GM12878 (cell line): Measurements from ENCODE around the gene UNC13B. TPM values are rescaled to one million over a fixed set of nuclear protein-coding genes. Genes with fewer than 3 reads are reported as not detected.

Experiments
- ATAC-seq: fragments of 200-7000 bp; cut with Tn5 transposase; 3 replicates; pipeline ENCODE4 v1.9.1; 2020; ENCODE audit warnings: mild to moderate bottlenecking, moderate library complexity
- BruUV-seq: library from RNA; stranded (reverse); fragments of 400-500 nt; replicated peaks from 2 replicates; lab custom pipeline; 2021; lab: Mats Ljungman, UMichigan
- CTCF ChIA-PET: fragments of 300-600 bp; sonication (Branson Sonifier 250); formaldehyde crosslinking; extraction: SDS; loops from one replicate; lab custom pipeline; 2021; ENCODE audit warnings: inconsistent platforms; lab: Yijun Ruan, JAX
- POLR2A ChIA-PET: fragments of 350-600 bp; formaldehyde crosslinking; extraction: SDS; loops from one replicate; lab custom pipeline; 2021; ENCODE audit warnings: inconsistent platforms; lab: Charles Lee
- RAD21 ChIA-PET: fragments of 300-600 bp; sonication (Branson Sonifier 250); formaldehyde crosslinking; loops from one replicate; lab custom pipeline; 2023; ENCODE audit warnings: antibody characterized with exemption; ENCODE audit not compliant: unreplicated experiment; lab: Charles Lee
- SMC1A ChIA-PET: fragments of 300-600 bp; sonication (Branson Sonifier 250); formaldehyde crosslinking; loops from one replicate; lab custom pipeline; 2023; ENCODE audit not compliant: unreplicated experiment, uncharacterized antibody; lab: Charles Lee
- DNase-seq: peaks from one replicate; pipeline ENCODE4 v3.0.0-alpha.2; 2011; ENCODE audit warnings: low read depth, low spot score
- FAIRE-seq: peaks from 3 replicates; lab custom pipeline; 2011; peaks lifted over from hg19 to GRCh38; lab: Jason Lieb, UNC
- H2AFZ ChIP-seq: 2 replicates; pipeline ENCODE4 v1.6.0; 2011; ENCODE audit warnings: low read depth, low read length, control low read depth; ENCODE audit not compliant: control insufficient read depth
- H3K27ac ChIP-seq: 2 replicates; pipeline ENCODE4 v1.5.1; 2011; ENCODE audit warnings: control low read depth; ENCODE audit not compliant: control insufficient read depth, insufficient read depth
- H3K27me3 ChIP-seq, 2 experiments: replicated peaks in 1 of 2; 2 replicates each; pipeline versions ENCODE4 v1.6.0 to v1.6.1; 2011; ENCODE audit warnings: low read length in 1 of 2; ENCODE audit not compliant: control insufficient read depth in 2 of 2, insufficient read depth in 2 of 2
- H3K36me3 ChIP-seq, 2 experiments: 2 replicates each; pipeline ENCODE4 v1.5.1; 2011; ENCODE audit warnings: low read length in 1 of 2; ENCODE audit not compliant: control insufficient read depth in 2 of 2, insufficient read depth in 2 of 2
- H3K4me1 ChIP-seq: 2 replicates; pipeline ENCODE4 v1.6.1; 2011; ENCODE audit warnings: mild to moderate bottlenecking, low read length, moderate library complexity, mixed read lengths; ENCODE audit not compliant: control insufficient read depth, insufficient read depth
- H3K4me2 ChIP-seq: 2 replicates; pipeline ENCODE4 v1.6.0; 2011; ENCODE audit warnings: control low read depth; ENCODE audit not compliant: control insufficient read depth, insufficient read depth
- H3K4me3 ChIP-seq: fragments of 200-600 bp; sonication (generic); 2 replicates; pipeline ENCODE4 v1.5.1; 2016
- H3K79me2 ChIP-seq: 2 replicates; pipeline ENCODE4 v1.6.0; 2011; ENCODE audit warnings: low read length; ENCODE audit not compliant: control insufficient read depth, insufficient read depth
- H3K9ac ChIP-seq: 2 replicates; pipeline ENCODE4 v1.8.0; 2011; ENCODE audit warnings: low read length, control low read depth, mixed read lengths; ENCODE audit not compliant: control insufficient read depth, insufficient read depth
- H3K9me3 ChIP-seq: replicated peaks from 3 replicates; pipeline ENCODE4 v1.5.1; 2011; ENCODE audit warnings: mild to moderate bottlenecking, low read length; ENCODE audit not compliant: control insufficient read depth, insufficient read depth
- H4K20me1 ChIP-seq: 2 replicates; pipeline ENCODE4 v1.6.0; 2011; ENCODE audit not compliant: control insufficient read depth, insufficient read depth
- BRCA1 ChIP-seq: IDR thresholded peaks from 2 replicates; pipeline ENCODE4 v1.6.1; 2011; ENCODE audit warnings: low read depth, low read length, improper control_type of control experiment
- JUND ChIP-seq: IDR thresholded peaks from 2 replicates; pipeline ENCODE4 v1.6.1; 2012; ENCODE audit warnings: low read depth, mild to moderate bottlenecking, low read length, improper control_type of control experiment, moderate library complexity
- LARP7 ChIP-seq: fragments of 450-650 bp; IDR thresholded peaks from 2 replicates; pipeline ENCODE4 v1.6.1; 2017; ENCODE audit warnings: mild to moderate bottlenecking
- MTA3 ChIP-seq: IDR thresholded peaks from 2 replicates; pipeline ENCODE4 v1.6.1; 2012; ENCODE audit warnings: low read length, inconsistent platforms, borderline replicate concordance
- RAD51 ChIP-seq: fragments of 450-650 bp; IDR thresholded peaks from 2 replicates; pipeline ENCODE4 v1.6.1; 2016; ENCODE audit warnings: moderate library complexity, mild to moderate bottlenecking, inconsistent platforms
- WGBS: methylation state at CpG from one replicate; pipeline ENCODE4 v1.1.6; 2016; ENCODE audit warnings: low lambda C conversion rate; ENCODE audit not compliant: insufficient replicate concordance, insufficient coverage; ENCODE audit errors: missing lambda C conversion rate; 5-methylcytosine and 5-hydroxymethylcytosine counted together
- in situ Hi-C: fragments of 300-500 bp; cut with MboI; formaldehyde crosslinking; loops from 9 replicates; pipeline ENCODE4 v1.14.3; 2018; ENCODE audit warnings: mixed read lengths
- intact Hi-C: fragments of 100-400 bp; cut with micrococcal nuclease; formaldehyde crosslinking; loops from one replicate; pipeline ENCODE4 v1.14.2; 2022; ENCODE audit not compliant: unreplicated experiment
- polyA plus RNA-seq, 11 experiments: library from polyadenylated mRNA; depleted of rRNA in 4 of 11; unstranded in 6 of 11; stranded (reverse) in 5 of 11; fragments of >200 nt; fragmentation: Nextera tagmentation in 4 of 11; fragmentation: Illumina TruSeq in 1 of 11; extraction: Ambion mirVana in 4 of 11; extraction: Trizol in 1 of 11; gene quantifications; 1 replicate in 1 of 11; 2 replicates in 10 of 11; pipeline versions ENCODE4 v1.2.1 to v1.2.3, GENCODE V29; 2011 to 2016; ENCODE audit warnings: inconsistent platforms in 2 of 11, missing spikeins in 2 of 11, low read depth in 1 of 11
- total RNA-seq, 4 experiments: library from RNA; depleted of rRNA in 3 of 4; stranded (reverse); fragments of >200 nt in 3 of 4; fragmentation: Illumina TruSeq in 1 of 4; extraction: Trizol in 1 of 4; gene quantifications; 2 replicates each; pipeline versions ENCODE4 v1.2.1 to v1.2.3, GENCODE V29; 2013 to 2021
- TF ChIP-seq, protein P1 (sequence below): IDR thresholded peaks from 2 replicates; pipeline ENCODE4 v1.6.1; 2011; ENCODE audit warnings: borderline replicate concordance, low read depth, mild to moderate bottlenecking, moderate library complexity, mixed read lengths, low read length; ENCODE audit not compliant: insufficient read depth; ENCODE audit errors: extremely low read length
- TF ChIP-seq, protein P2 (sequence below): fragments of 450-650 bp; IDR thresholded peaks from 2 replicates; pipeline ENCODE4 v1.6.1; 2017; ENCODE audit warnings: mild to moderate bottlenecking, moderate library complexity

The UNC13B gene
- total and polyA plus RNA-seq, 10 of the 15 experiments (the other 5 are each of a cell fraction or from before 2014, with no cell fraction given): under 0.01 to 0.42 (median 0.06) TPM; not detected in 4

DNA sequence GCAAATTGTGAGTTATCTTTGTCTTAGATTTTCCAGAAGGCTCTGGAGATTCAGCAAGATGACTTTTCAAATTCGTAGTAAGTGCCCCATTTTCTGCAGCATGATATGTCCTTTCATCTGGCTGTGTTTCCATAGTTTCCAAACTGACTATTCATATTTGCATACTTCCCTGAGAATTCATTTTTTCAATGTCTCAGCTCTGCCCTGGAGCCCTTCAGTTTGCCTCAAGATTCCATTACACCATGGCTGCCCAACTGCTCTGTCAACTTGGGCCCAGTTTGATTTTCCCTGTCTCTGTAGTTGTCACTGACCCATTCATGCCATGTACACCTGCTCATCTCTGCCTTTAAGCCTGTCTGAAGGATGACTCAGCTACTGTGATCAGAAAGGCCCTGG lies 233.9 kb downstream of the UNC13B start:
- in situ Hi-C loops: no loop called here
- FAIRE-seq (no peak), ATAC-seq (no peak), DNase-seq (no peak)
- Histone ChIP-seq H4K20me1 (no peaks in the 10 kb centered on the region), H3K4me2 (no peak overlapping the region), H3K4me3 (no peak overlapping the region), H3K36me3 (no peaks in the 10 kb centered on the region), H3K9me3 (no peaks in the 10 kb centered on the region), H3K27ac (no peak overlapping the region), H3K4me1 (no peaks in the 10 kb centered on the region), H3K79me2 (no peaks in the 10 kb centered on the region), H3K9ac (no peak overlapping the region), H3K27me3 (no peaks in the 10 kb centered on the region), H2AFZ (no peak overlapping the region)
- ChIA-PET POLR2A (no interaction called here), CTCF (no interaction called here), RAD21 (no interaction called here), SMC1A (no interaction called here)
- intact Hi-C loops: no loop called here
- no TSS peak for BruUV-seq
- TF ChIP-seq JUND (no peak), BRCA1 (no peak), LARP7 (no peak), MTA3 (no peak), RAD51 (no peak)
- TF ChIP-seq, protein P1, sequence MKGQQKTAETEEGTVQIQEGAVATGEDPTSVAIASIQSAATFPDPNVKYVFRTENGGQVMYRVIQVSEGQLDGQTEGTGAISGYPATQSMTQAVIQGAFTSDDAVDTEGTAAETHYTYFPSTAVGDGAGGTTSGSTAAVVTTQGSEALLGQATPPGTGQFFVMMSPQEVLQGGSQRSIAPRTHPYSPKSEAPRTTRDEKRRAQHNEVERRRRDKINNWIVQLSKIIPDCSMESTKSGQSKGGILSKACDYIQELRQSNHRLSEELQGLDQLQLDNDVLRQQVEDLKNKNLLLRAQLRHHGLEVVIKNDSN: no peak
- TF ChIP-seq, protein P2, sequence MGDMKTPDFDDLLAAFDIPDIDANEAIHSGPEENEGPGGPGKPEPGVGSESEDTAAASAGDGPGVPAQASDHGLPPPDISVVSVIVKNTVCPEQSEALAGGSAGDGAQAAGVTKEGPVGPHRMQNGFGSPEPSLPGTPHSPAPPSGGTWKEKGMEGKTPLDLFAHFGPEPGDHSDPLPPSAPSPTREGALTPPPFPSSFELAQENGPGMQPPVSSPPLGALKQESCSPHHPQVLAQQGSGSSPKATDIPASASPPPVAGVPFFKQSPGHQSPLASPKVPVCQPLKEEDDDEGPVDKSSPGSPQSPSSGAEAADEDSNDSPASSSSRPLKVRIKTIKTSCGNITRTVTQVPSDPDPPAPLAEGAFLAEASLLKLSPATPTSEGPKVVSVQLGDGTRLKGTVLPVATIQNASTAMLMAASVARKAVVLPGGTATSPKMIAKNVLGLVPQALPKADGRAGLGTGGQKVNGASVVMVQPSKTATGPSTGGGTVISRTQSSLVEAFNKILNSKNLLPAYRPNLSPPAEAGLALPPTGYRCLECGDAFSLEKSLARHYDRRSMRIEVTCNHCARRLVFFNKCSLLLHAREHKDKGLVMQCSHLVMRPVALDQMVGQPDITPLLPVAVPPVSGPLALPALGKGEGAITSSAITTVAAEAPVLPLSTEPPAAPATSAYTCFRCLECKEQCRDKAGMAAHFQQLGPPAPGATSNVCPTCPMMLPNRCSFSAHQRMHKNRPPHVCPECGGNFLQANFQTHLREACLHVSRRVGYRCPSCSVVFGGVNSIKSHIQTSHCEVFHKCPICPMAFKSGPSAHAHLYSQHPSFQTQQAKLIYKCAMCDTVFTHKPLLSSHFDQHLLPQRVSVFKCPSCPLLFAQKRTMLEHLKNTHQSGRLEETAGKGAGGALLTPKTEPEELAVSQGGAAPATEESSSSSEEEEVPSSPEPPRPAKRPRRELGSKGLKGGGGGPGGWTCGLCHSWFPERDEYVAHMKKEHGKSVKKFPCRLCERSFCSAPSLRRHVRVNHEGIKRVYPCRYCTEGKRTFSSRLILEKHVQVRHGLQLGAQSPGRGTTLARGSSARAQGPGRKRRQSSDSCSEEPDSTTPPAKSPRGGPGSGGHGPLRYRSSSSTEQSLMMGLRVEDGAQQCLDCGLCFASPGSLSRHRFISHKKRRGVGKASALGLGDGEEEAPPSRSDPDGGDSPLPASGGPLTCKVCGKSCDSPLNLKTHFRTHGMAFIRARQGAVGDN: no peak
- WGBS: 0% methylated on average over 1 of the region's 1 CpG
